GM12801 (cell line): ENCODE results near the gene CTSZ.

Experiments used
- CTCF ChIP-seq: IDR thresholded peaks from one replicate; pipeline ENCODE4 v1.5.1; 2011; ENCODE audit warnings: control low read depth; ENCODE audit not compliant: insufficient read length; ENCODE audit errors: extremely low read depth

CTSZ gene

GRCh38 chr20:59015812-59016711 is 9.0 kb upstream of the CTSZ start:
- TF ChIP-seq CTCF: no peak

- no peak for TF ChIP-seq CTCF
These were observed 8.4 kb upstream of the CTSZ start for GRCh38 chr20:59015411-59015810.

GRCh38 chr20:59014680-59015389 is 7.8 kb upstream of the CTSZ start:
- TF ChIP-seq CTCF: no peak

DNA sequence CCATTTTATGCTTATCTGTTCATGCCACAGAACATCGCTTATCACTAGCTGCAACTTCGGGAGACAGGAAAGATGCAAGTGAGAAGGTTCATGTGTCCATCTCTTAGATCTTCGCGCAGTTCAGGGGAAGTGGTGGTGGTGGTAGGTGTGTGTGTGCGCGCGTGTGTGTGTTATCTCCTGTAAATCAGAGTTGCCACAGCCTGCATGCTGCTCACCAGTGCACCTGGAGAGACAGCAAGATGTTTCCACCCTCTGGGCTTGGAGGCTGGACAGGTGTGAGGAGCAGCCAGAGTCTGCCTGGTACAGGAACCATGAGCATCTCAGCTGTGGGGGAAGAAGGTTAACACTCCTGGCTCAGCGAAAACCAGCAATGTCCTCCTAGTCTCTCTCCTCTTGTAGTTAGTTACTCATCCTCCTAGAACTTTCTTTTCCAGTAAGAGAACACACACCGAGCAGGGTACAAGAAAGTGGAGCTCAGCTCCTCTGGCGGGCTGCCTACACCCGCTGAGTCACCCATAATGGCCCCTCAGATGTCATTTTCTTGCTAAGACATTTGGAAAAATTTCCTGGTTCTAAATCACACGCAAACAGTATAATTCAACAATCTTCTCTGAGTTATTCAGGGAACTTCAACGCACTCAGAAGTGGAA is 7.0 kb upstream of the CTSZ start:
- no peak for TF ChIP-seq CTCF

DNA sequence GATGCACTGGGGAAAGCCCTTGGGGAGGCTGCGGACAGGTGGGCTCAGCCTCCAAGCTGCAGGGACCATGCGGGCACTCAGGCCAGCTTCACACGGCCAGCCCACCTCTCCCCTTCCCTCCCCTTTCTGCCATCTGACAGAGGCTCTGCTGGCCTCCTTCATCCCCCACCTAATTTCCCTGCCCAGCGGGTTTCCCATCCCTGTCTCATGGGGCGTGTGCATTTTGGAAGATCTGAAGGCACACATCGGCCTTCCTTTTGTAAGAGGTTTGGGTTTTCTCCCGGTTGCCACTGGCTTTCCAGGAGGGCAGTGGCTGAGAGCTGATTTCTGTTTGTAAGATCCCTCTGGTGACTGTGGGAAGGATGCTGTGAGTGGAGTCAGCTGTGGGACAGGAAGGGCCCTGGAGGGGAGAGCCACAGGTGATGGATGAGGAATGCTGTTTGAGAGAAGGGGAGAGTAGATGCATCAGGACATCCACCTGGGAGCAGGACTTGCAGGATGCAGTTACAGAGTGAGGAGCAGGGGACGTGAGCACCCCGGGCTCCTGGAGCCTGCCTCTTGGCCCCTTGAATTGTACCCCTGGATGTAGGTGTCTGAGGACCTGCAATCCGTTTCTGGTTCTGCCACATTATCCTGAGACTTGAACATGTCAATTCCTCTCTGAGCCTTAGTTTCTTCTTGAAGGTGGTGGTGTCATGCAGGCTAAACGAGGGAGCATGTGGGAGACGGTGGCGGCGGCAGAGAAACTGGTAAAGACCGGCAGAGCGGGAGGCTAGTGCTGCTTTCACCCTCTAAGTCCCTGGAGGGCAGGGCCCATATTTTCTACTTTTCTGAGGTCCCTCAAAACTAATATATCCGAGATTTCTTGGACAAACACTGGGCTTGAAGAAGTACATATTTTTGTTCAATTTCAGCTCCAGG is 6.2 kb upstream of the CTSZ start:
- no peak for TF ChIP-seq CTCF

- TF ChIP-seq CTCF: no peak
These were observed 4.2 kb upstream of the CTSZ start for GRCh38 chr20:59010995-59011873.
